Stimulated activated naive CD4-positive, alpha-beta T cell treated with Interleukin-2 at 50 U/mL for 16 hours (primary cell): ENCODE data around the gene COX7B2.

Experiments
- DNase-seq: peaks from one replicate; lab custom pipeline; 2025; lab: John Stamatoyannopoulos, UW

Gene COX7B2

GRCh38 chr4:46889410-46889809 lies 19.6 kb downstream of the COX7B2 start:
- no peak for DNase-seq

- no peak for DNase-seq
These were observed 22.3 kb downstream of the COX7B2 start for GRCh38 chr4:46886711-46887110.

GRCh38 chr4:46878641-46879040 lies 30.4 kb downstream of the COX7B2 start:
- no peak for DNase-seq

- no peak for DNase-seq
These were observed 34.2 kb downstream of the COX7B2 start for GRCh38 chr4:46874811-46875210.

GRCh38 chr4:46870411-46870810 lies 38.6 kb downstream of the COX7B2 start:
- DNase-seq: no peak

GRCh38 chr4:46856333-46856732 lies 52.7 kb downstream of the COX7B2 start:
- no peak for DNase-seq

GRCh38 chr4:46852800-46853199 lies 56.2 kb downstream of the COX7B2 start:
- DNase-seq: no peak

- no peak for DNase-seq
These were observed 59.0 kb downstream of the COX7B2 start for GRCh38 chr4:46850026-46850425.

GRCh38 chr4:46844325-46844917 lies 64.6 kb downstream of the COX7B2 start:
- peak; percentile 2 for DNase-seq

GRCh38 chr4:46839128-46839527 lies 69.9 kb downstream of the COX7B2 start:
- no peak for DNase-seq

GRCh38 chr4:46837639-46838038 lies 71.4 kb downstream of the COX7B2 start:
- no peak for DNase-seq

GRCh38 chr4:46836584-46836983 lies 72.5 kb downstream of the COX7B2 start:
- DNase-seq: no peak

- DNase-seq: no peak
These were observed 78.0 kb downstream of the COX7B2 start for GRCh38 chr4:46830971-46831454.

- no peak for DNase-seq
These were observed 88.9 kb downstream of the COX7B2 start for GRCh38 chr4:46820154-46820553.

GRCh38 chr4:46819095-46819494 lies 90.0 kb downstream of the COX7B2 start:
- no peak for DNase-seq

GRCh38 chr4:46818604-46819003 lies 90.4 kb downstream of the COX7B2 start:
- DNase-seq: no peak

GRCh38 chr4:46817806-46818205 lies 91.2 kb downstream of the COX7B2 start:
- no peak for DNase-seq

- no peak for DNase-seq
These were observed 104.1 kb downstream of the COX7B2 start for GRCh38 chr4:46804781-46805413.

GRCh38 chr4:46793036-46793435 lies 116.0 kb downstream of the COX7B2 start:
- DNase-seq: no peak

GRCh38 chr4:46781434-46782092 lies 127.5 kb downstream of the COX7B2 start:
- DNase-seq: no peak

GRCh38 chr4:46765465-46765864 lies 143.6 kb downstream of the COX7B2 start:
- DNase-seq: no peak

GRCh38 chr4:46730075-46730474 lies 179.0 kb downstream of the COX7B2 start:
- no peak for DNase-seq

- no peak for DNase-seq
These were observed 189.0 kb downstream of the COX7B2 start for GRCh38 chr4:46720055-46720454.
